OCI-LY1 (cell line): ENCODE results near the gene MRPL33.

Experiments
- H2AFZ ChIP-seq: fragments of 200-600 bp; sonication (generic), shearing (Covaris generic); 2 replicates; pipeline ENCODE4 v1.6.0; 2014; ENCODE audit warnings: antibody characterized with exemption, mild to moderate bottlenecking, low read length
- H3F3A ChIP-seq: fragments of 200-600 bp; sonication (generic), shearing (Covaris generic); 2 replicates; pipeline ENCODE4 v1.6.0; 2014; ENCODE audit warnings: mild to moderate bottlenecking, antibody characterized with exemption, low read length, moderate library complexity; ENCODE audit not compliant: insufficient read depth
- H3K27ac ChIP-seq: fragments of 200-600 bp; sonication (generic); 2 replicates; pipeline ENCODE4 v1.5.1; 2014; ENCODE audit warnings: low read length, mixed run types, mild to moderate bottlenecking, low read depth; ENCODE audit not compliant: poor library complexity, severe bottlenecking
- H3K27me3 ChIP-seq: fragments of 200-600 bp; sonication (generic); 2 replicates; pipeline ENCODE4 v1.6.0; 2014; ENCODE audit warnings: antibody characterized with exemption, mild to moderate bottlenecking, low read length, moderate library complexity; ENCODE audit not compliant: insufficient read depth
- H3K36me3 ChIP-seq: fragments of 200-600 bp; sonication (generic); 2 replicates; pipeline ENCODE4 v1.6.1; 2014; ENCODE audit warnings: mild to moderate bottlenecking, antibody characterized with exemption, low read length, moderate library complexity, mixed read lengths; ENCODE audit not compliant: insufficient read depth
- H3K4me1 ChIP-seq: fragments of 200-600 bp; sonication (generic); 2 replicates; pipeline ENCODE4 v1.5.1; 2014; ENCODE audit warnings: mild to moderate bottlenecking, low read length, moderate library complexity; ENCODE audit not compliant: insufficient read depth, severe bottlenecking
- H3K4me2 ChIP-seq: fragments of 200-600 bp; sonication (generic), shearing (Covaris generic); 2 replicates; pipeline ENCODE4 v1.6.1; 2014; ENCODE audit warnings: low read length
- H3K4me3 ChIP-seq: fragments of 200-600 bp; sonication (generic); 2 replicates; pipeline ENCODE4 v1.5.1; 2014; ENCODE audit warnings: low read length, low read depth, mild to moderate bottlenecking, mixed read lengths; ENCODE audit not compliant: poor library complexity, severe bottlenecking
- H3K79me2 ChIP-seq: fragments of 200-600 bp; shearing (Covaris generic); 2 replicates; pipeline ENCODE4 v1.6.1; 2016; ENCODE audit warnings: mixed run types, low read length, mixed read lengths; ENCODE audit not compliant: insufficient read depth
- H3K9ac ChIP-seq: fragments of 200-600 bp; sonication (generic), shearing (Covaris generic); 2 replicates; pipeline ENCODE4 v1.6.1; 2014; ENCODE audit warnings: mild to moderate bottlenecking, low read length, mixed read lengths
- H3K9me2 ChIP-seq: fragments of 200-600 bp; sonication (generic), shearing (Covaris generic); 2 replicates; pipeline ENCODE4 v1.6.1; 2014; ENCODE audit warnings: low read depth, mild to moderate bottlenecking, low read length, mixed read lengths
- H3K9me3 ChIP-seq: fragments of 200-600 bp; shearing (Covaris generic); 2 replicates; pipeline ENCODE4 v1.6.1; 2014; ENCODE audit warnings: low read length, mixed read lengths
- H4K20me1 ChIP-seq: fragments of 200-600 bp; sonication (generic), shearing (Covaris generic); 2 replicates; pipeline ENCODE4 v1.6.0; 2016; ENCODE audit warnings: mild to moderate bottlenecking, low read length; ENCODE audit not compliant: insufficient read depth
- CTCF ChIP-seq: fragments of 200-600 bp; sonication (generic), shearing (Covaris generic); IDR thresholded peaks from 2 replicates; pipeline ENCODE4 v1.5.1; 2017; ENCODE audit warnings: mild to moderate bottlenecking, antibody characterized with exemption, low read length, moderate library complexity, mixed read lengths
- EZH2 ChIP-seq: fragments of 200-600 bp; sonication (generic), shearing (Covaris generic); IDR thresholded peaks from 2 replicates; pipeline ENCODE4 v1.8.0; 2017; ENCODE audit warnings: borderline replicate concordance, mixed run types, mild to moderate bottlenecking, antibody characterized with exemption, low read length, moderate library complexity, mixed read lengths

The MRPL33 gene

GRCh38 chr2:27796791-27797765, 25.6 kb downstream of the MRPL33 start:
- Histone ChIP-seq H3K4me1 (no peaks in the 10 kb centered on the region), H3K27me3 (no peaks in the 10 kb centered on the region), H3K27ac (no peak overlapping the region), H3K36me3 (no peaks in the 10 kb centered on the region), H3K9me2 (no peaks in the 10 kb centered on the region), H3K4me2 (no peak overlapping the region), H2AFZ (no peak overlapping the region), H3K9me3 (no peaks in the 10 kb centered on the region), H3K9ac (no peak overlapping the region), H3F3A (no peaks in the 10 kb centered on the region), H4K20me1 (no peaks in the 10 kb centered on the region), H3K79me2 (no peaks in the 10 kb centered on the region), H3K4me3 (no peak overlapping the region)
- TF ChIP-seq CTCF (no peak), EZH2 (no peak)

GRCh38 chr2:27797841-27798240, 26.3 kb downstream of the MRPL33 start:
- H3F3A ChIP-seq, result no peaks in the 10 kb centered on the region

GRCh38 chr2:27798486-27798885, 27.0 kb downstream of the MRPL33 start:
- H3K4me2 ChIP-seq, result no peak overlapping the region
- no peaks in the 10 kb centered on the region for H4K20me1 ChIP-seq
- no peak overlapping the region for H3K4me3 ChIP-seq
- no peaks in the 10 kb centered on the region for H3K4me1 ChIP-seq
- TF ChIP-seq CTCF (no peak), EZH2 (no peak)
- H3K9ac ChIP-seq, result no peak overlapping the region
- no peak overlapping the region for H2AFZ ChIP-seq
- no peak overlapping the region for H3K27ac ChIP-seq
- H3K27me3 ChIP-seq, result no peaks in the 10 kb centered on the region
- no peaks in the 10 kb centered on the region for H3K9me3 ChIP-seq
- H3K79me2 ChIP-seq, result no peaks in the 10 kb centered on the region
- H3K9me2 ChIP-seq, result no peaks in the 10 kb centered on the region
- H3K36me3 ChIP-seq, result no peaks in the 10 kb centered on the region
- no peaks in the 10 kb centered on the region for H3F3A ChIP-seq

More at GRCh38 chr2:27797841-27798240, 26.3 kb downstream of the MRPL33 start:
- no peak for TF ChIP-seq CTCF
- no peak for TF ChIP-seq EZH2
- no peaks in the 10 kb centered on the region for H3K79me2 ChIP-seq
- no peaks in the 10 kb centered on the region for H3K9me3 ChIP-seq
- H3K36me3 ChIP-seq, result no peaks in the 10 kb centered on the region
- H3K4me3 ChIP-seq, result no peak overlapping the region
- H3K4me2 ChIP-seq, result no peak overlapping the region
- no peaks in the 10 kb centered on the region for H3K4me1 ChIP-seq
- H3K9me2 ChIP-seq, result no peaks in the 10 kb centered on the region
- H4K20me1 ChIP-seq, result no peaks in the 10 kb centered on the region
- no peak overlapping the region for H3K27ac ChIP-seq
- no peak overlapping the region for H3K9ac ChIP-seq
- no peaks in the 10 kb centered on the region for H3K27me3 ChIP-seq
- H2AFZ ChIP-seq, result no peak overlapping the region
